Upper lobe of left lung (tissue), 6 donors: ENCODE measurements around the gene RPL28. TPM values are rescaled to one million over a fixed set of nuclear protein-coding genes. Genes with fewer than 3 reads are reported as not detected.
A peak's percentile ranks its signal among the peaks of the same experiment; 100 is the strongest.
"Not testable (repeated sequence)": the region's sequence is repeated elsewhere in the genome, so short reads cannot be mapped to it uniquely, and the experiment has no call there.

Experiments
- ATAC-seq, 2 donors: fragments of 200-7000 bp; cut with Tn5 transposase; one replicate each; pipeline ENCODE4 v1.9.1; 2022; ENCODE audit warnings: mild to moderate bottlenecking in 2 of 2, moderate library complexity in 2 of 2; ENCODE audit not compliant: low FRiP score in 2 of 2
- DNase-seq, 2 donors: peaks; one replicate each; pipeline ENCODE4 v3.0.0-alpha.2; 2019 to 2020
- H3K27ac ChIP-seq, 4 donors: fragments of 200-600 bp; sonication (generic); one replicate each; pipeline ENCODE4 v1.5.1; 2016 to 2019
- H3K27me3 ChIP-seq, 4 donors: fragments of 200-600 bp; sonication (generic); one replicate each; pipeline ENCODE4 v1.5.1; 2017 to 2019
- H3K36me3 ChIP-seq, 4 donors: fragments of 200-600 bp; sonication (generic); one replicate each; pipeline ENCODE4 v1.5.1; 2016 to 2019
- H3K4me1 ChIP-seq, 4 donors: fragments of 200-600 bp; sonication (generic); one replicate each; pipeline ENCODE4 v1.5.1; 2018 to 2019
- H3K4me3 ChIP-seq, 4 donors: fragments of 200-600 bp; sonication (generic); one replicate each; pipeline ENCODE4 v1.5.1; 2017 to 2019; ENCODE audit warnings: mild to moderate bottlenecking in 2 of 4, moderate library complexity in 1 of 4
- H3K9me3 ChIP-seq, 4 donors: fragments of 200-600 bp; sonication (generic); one replicate each; pipeline ENCODE4 v1.5.1; 2018 to 2019
- EP300 ChIP-seq, 4 donors: sonication (generic); formaldehyde crosslinking; IDR thresholded peaks; one replicate each; pipeline ENCODE4 v1.5.1; 2017; ENCODE audit warnings: antibody characterized with exemption in 4 of 4, control low read depth in 2 of 4
- POLR2A ChIP-seq, 4 donors: fragments of 450-650 bp; IDR thresholded peaks; one replicate each; pipeline ENCODE4 v1.5.1; 2016 to 2017; ENCODE audit warnings: antibody characterized with exemption in 4 of 4, mild to moderate bottlenecking in 2 of 4
- POLR2AphosphoS5 ChIP-seq, 2 donors: sonication (generic); formaldehyde crosslinking; IDR thresholded peaks; one replicate each; pipeline ENCODE4 v1.5.1; 2017; ENCODE audit warnings: antibody characterized with exemption in 2 of 2
- WGBS, 2 donors: methylation state at CpG; one replicate each; pipeline ENCODE4 v1.1.5; 2017 to 2018; 5-methylcytosine and 5-hydroxymethylcytosine counted together
- total RNA-seq, 6 donors: library from RNA; depleted of rRNA in 4 of 6; stranded (reverse); fragments of >200 nt in 4 of 6; gene quantifications; one replicate each; pipeline versions ENCODE4 v1.1.0 to v1.2.1, GENCODE V29; 2016 to 2021
- TF ChIP-seq, protein P1 (sequence below), 6 experiments: fragments of 450-650 bp in 4 of 6; fragments of 200-600 bp in 2 of 6; sonication (generic) in 2 of 6; IDR thresholded peaks; one replicate each; pipeline ENCODE4 v1.5.1; 2016 to 2019; ENCODE audit warnings: antibody characterized with exemption in 6 of 6
- donor health status: DM: no; HTN: no; CAD: no; lungs with moderate emphysema.
- donor health status: DM: no; HTN: yes; CAD: no; lungs with severe emphysema.

The RPL28 gene
- total RNA-seq, 6 donors from 2014 or later = 308 to 1,892 (median 534) TPM

DNA sequence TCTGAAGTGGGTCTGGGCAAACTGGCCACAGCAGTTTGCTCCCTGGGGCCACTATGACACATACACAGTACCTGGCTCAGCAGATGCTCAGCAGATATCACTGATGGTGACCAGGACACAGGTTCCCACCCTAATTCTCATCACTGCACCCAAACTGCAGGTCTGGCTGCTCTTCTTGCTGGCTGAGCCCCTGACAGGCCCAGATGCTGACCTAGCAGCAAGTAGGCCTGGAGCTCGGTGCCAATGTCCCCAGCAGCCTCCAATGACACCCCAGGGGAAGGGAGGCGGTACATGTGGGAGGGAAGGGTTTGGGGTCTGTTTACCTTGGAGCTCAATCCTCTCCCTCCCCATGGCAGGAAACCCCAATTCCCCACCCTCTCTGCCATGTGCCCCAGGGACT is 16.8 kb downstream of the RPL28 start:
- no peak overlapping the region for H3K4me3 ChIP-seq
- TF ChIP-seq POLR2A (IDR thresholded peaks at IDR 0.05) (no peak), POLR2AphosphoS5 (IDR thresholded peaks at IDR 0.05) (no peak)
- H3K27me3 ChIP-seq = no peaks in the 10 kb centered on the region
- DNase-seq (no peak), ATAC-seq (no peak)
- H3K4me1 ChIP-seq = peaks cover 13 to 28% (median 15%) of the 10 kb centered on the region in 4 donors
- WGBS, 2 donors = 75 to 100% methylated on average over 2 of the region's 2 CpGs
- H3K27ac ChIP-seq = no peak overlapping the region
- no peaks in the 10 kb centered on the region for H3K9me3 ChIP-seq
- H3K36me3 ChIP-seq = peaks cover 4 to 48% (median 40%) of the 10 kb centered on the region in 4 donors

DNA sequence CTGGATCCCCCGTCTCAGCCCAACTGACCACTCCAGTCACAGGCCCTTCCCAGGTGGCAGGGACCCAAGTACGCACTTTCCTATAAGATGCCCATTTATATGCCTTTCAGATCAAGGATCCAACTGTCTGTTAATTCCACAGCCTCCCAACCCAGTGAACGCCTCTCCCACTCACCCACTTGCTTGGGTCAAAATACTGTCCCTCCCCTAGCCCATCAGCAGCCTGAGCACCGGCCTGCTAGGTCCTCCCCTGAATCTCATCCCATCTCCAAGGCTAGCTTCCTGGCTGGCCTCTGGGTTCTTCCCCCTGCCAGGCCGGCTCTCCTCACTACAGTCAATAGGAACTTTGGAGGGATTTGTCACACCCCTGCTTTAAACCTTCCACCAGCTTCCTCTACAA is 19.9 kb downstream of the RPL28 start:
- no peak overlapping the region for H3K4me3 ChIP-seq
- 80 to 92% methylated on average over 5 of the region's 5 CpGs for WGBS, 2 donors

DNA sequence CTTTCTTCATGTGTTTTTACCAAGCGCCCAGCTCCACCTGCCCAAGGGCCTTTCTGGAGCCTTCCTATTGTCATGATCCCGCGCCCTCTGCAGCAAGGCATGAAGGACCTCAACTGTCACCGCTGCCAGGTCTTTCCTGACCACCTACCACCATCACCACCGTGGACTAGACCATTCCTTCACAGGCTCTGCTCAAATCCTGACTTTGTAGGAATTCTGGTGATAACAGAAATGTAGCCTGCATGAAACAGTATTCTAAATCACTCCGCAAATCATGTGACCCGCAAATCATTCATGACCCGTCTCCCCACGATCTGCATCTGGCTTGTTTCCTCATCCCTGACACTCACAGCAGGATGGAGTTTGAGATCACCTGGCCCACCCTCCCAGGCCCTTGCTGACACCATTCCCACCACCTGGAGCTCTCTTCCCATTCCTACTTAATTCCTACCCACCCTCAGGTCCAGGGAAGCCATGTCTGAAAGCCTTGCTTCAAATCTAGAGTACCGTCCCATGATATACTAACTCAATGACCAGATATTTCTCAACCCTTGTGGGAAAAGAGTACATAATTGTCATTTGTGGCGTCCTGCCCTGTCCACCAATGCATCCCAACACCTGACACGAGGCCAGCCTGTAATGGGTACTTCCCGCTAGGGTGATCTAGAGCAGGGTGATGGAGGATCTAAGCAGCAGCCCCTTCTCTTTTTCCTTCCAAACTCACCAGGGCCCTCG is 20.5 kb downstream of the RPL28 start:
- Histone ChIP-seq H3K4me1 (peaks cover 18 to 26% (median 19%) of the 10 kb centered on the region in 4 donors), H3K27me3 (no peaks in the 10 kb centered on the region), H3K4me3 (peak overlapping the region in 2 of 4 donors; percentile 81 to 92), H3K36me3 (peaks cover 4 to 39% (median 30%) of the 10 kb centered on the region in 4 donors), H3K27ac (peak overlapping the region in 1 of 4 donors; percentile 97), H3K9me3 (no peaks in the 10 kb centered on the region)
- 83% methylated on average over 14 of the region's 14 CpGs for WGBS, 2 donors
- no peak for TF ChIP-seq POLR2A (IDR thresholded peaks at IDR 0.05)
- TF ChIP-seq EP300 (IDR thresholded peaks at IDR 0.05) = no peak
- TF ChIP-seq, protein P1, sequence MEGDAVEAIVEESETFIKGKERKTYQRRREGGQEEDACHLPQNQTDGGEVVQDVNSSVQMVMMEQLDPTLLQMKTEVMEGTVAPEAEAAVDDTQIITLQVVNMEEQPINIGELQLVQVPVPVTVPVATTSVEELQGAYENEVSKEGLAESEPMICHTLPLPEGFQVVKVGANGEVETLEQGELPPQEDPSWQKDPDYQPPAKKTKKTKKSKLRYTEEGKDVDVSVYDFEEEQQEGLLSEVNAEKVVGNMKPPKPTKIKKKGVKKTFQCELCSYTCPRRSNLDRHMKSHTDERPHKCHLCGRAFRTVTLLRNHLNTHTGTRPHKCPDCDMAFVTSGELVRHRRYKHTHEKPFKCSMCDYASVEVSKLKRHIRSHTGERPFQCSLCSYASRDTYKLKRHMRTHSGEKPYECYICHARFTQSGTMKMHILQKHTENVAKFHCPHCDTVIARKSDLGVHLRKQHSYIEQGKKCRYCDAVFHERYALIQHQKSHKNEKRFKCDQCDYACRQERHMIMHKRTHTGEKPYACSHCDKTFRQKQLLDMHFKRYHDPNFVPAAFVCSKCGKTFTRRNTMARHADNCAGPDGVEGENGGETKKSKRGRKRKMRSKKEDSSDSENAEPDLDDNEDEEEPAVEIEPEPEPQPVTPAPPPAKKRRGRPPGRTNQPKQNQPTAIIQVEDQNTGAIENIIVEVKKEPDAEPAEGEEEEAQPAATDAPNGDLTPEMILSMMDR (IDR thresholded peaks at IDR 0.05) = no peak
- TF ChIP-seq POLR2AphosphoS5 (IDR thresholded peaks at IDR 0.05) = no peak
- no peak for DNase-seq
- no peak for ATAC-seq

More for the DNA sequence above, 19.9 kb downstream of the RPL28 start:
- DNase-seq (no peak), ATAC-seq (no peak)
- Histone ChIP-seq H3K36me3 (peaks cover 4 to 42% (median 35%) of the 10 kb centered on the region in 4 donors), H3K9me3 (no peaks in the 10 kb centered on the region), H3K27ac (no peak overlapping the region), H3K4me1 (peaks cover 18 to 26% (median 19%) of the 10 kb centered on the region in 4 donors), H3K27me3 (no peaks in the 10 kb centered on the region)
- no peak for TF ChIP-seq POLR2AphosphoS5 (IDR thresholded peaks at IDR 0.05)

- H3K36me3 ChIP-seq = peaks cover 0 to 35% (median 24%) of the 10 kb centered on the region in 4 donors
- DNase-seq (peak in 1 of 2 donors; percentile 39), ATAC-seq (peak in 1 of 2 donors; percentile 32)
- H3K27ac ChIP-seq = peak overlapping the region; percentile 97 to 100 (median 98)
- TF ChIP-seq EP300 (IDR thresholded peaks at IDR 0.05) (no peak), POLR2AphosphoS5 (IDR thresholded peaks at IDR 0.05) (no peak), POLR2A (IDR thresholded peaks at IDR 0.05) (no peak)
- TF ChIP-seq, protein P1 (IDR thresholded peaks at IDR 0.05) = no peak
- no peaks in the 10 kb centered on the region for H3K27me3 ChIP-seq
- 22 to 39% methylated on average over 3 to 16 of the region's 35 CpGs for WGBS, 2 donors
- peak overlapping the region; percentile 81 to 94 (median 92) for H3K4me3 ChIP-seq
- no peaks in the 10 kb centered on the region for H3K9me3 ChIP-seq
- H3K4me1 ChIP-seq = peaks cover 18 to 26% (median 19%) of the 10 kb centered on the region in 4 donors
Observed at GRCh38 chr19:55406826-55407549, 21.3 kb downstream of the RPL28 start.

GRCh38 chr19:55407550-55407799 is 21.7 kb downstream of the RPL28 start, which contains the start of gene UBE2S:
UBE2S (minus strand) TSS chr19:55407788; CDS start chr19:55407589, 199 bp downstream.
- not testable (repeated sequence) for DNase-seq, H3K9me3 ChIP-seq, H3K27me3 ChIP-seq, ATAC-seq
- Histone ChIP-seq H3K27ac (peak within 1 kb of the TSS; percentile 97 to 100 (median 98)), H3K36me3 (peaks cover 0 to 32% (median 19%) of the 10 kb centered on the region in 4 donors), H3K4me1 (peaks cover 18 to 26% (median 19%) of the 10 kb centered on the region in 4 donors), H3K4me3 (peak within 1 kb of the TSS; percentile 81 to 94 (median 92))
- WGBS, 2 donors = 2 to 5% methylated on average over 4 to 13 of the region's 36 CpGs
- TF ChIP-seq POLR2AphosphoS5 (IDR thresholded peaks at IDR 0.05) (peak; percentile 96 to 100), EP300 (IDR thresholded peaks at IDR 0.05) (peak in 1 of 4 donors; percentile 65), POLR2A (IDR thresholded peaks at IDR 0.05) (peak in 3 of 4 donors; percentile 98 to 99 (median 98))
- TF ChIP-seq, protein P1 (IDR thresholded peaks at IDR 0.05) = peak in 2 of 6 experiments; percentile 21 to 31
